CD14-positive monocyte (primary cell): ENCODE measurements around the gene NOX3. TPM values are rescaled to one million over a fixed set of nuclear protein-coding genes. Genes with fewer than 3 reads are reported as not detected.
"Not testable (repeated sequence)": the region's sequence is repeated elsewhere in the genome, so short reads cannot be mapped to it uniquely, and the experiment has no call there.

Experiments used
- DNase-seq, 3 donors: peaks; one replicate each; pipeline ENCODE4 v3.0.0-alpha.2; 2011 to 2022
- H2AFZ ChIP-seq: 2 replicates; pipeline ENCODE4 v1.6.0; 2012; ENCODE audit warnings: mild to moderate bottlenecking, low read depth, low read length, inconsistent platforms; ENCODE audit not compliant: insufficient read depth, poor library complexity, severe bottlenecking
- H3K27ac ChIP-seq, 2 donors: 1 replicate in 1 of 2; 2 replicates in 1 of 2; pipeline ENCODE4 v1.5.1; 2012 to 2013; ENCODE audit warnings: low read length in 2 of 2, control low read depth in 1 of 2, inconsistent platforms in 1 of 2, low read depth in 1 of 2, mild to moderate bottlenecking in 1 of 2
- H3K27me3 ChIP-seq, 2 donors: one replicate each; pipeline versions ENCODE4 v1.6.0 to v1.6.1; 2011 to 2013; ENCODE audit warnings: low read length in 2 of 2; ENCODE audit not compliant: control insufficient read depth in 2 of 2, insufficient read depth in 2 of 2
- H3K36me3 ChIP-seq, 2 donors: replicated peaks in 1 of 2; 1 replicate in 1 of 2; 2 replicates in 1 of 2; pipeline versions ENCODE4 v1.5.1 to v1.6.1; 2012 to 2013; ENCODE audit warnings: low read length in 2 of 2, control low read depth in 1 of 2, inconsistent platforms in 1 of 2, mild to moderate bottlenecking in 1 of 2; ENCODE audit not compliant: insufficient read depth in 2 of 2, control insufficient read depth in 1 of 2
- H3K4me1 ChIP-seq, 2 donors: 1 replicate in 1 of 2; 2 replicates in 1 of 2; pipeline versions ENCODE4 v1.5.1 to v1.6.1; 2012 to 2013; ENCODE audit warnings: low read length in 2 of 2, control low read depth in 1 of 2, inconsistent platforms in 1 of 2, mild to moderate bottlenecking in 1 of 2, moderate library complexity in 1 of 2; ENCODE audit not compliant: insufficient read depth in 2 of 2, control insufficient read depth in 1 of 2
- H3K4me2 ChIP-seq: replicated peaks from 2 replicates; pipeline ENCODE3; 2012; ENCODE audit warnings: low read length, moderate library complexity, mild to moderate bottlenecking; ENCODE audit not compliant: poor library complexity, severe bottlenecking; ENCODE audit errors: extremely low read depth
- H3K4me3 ChIP-seq, 3 experiments: fragments of 200-600 bp in 1 of 3; sonication (generic) in 1 of 3; replicated peaks in 1 of 3; 1 replicate in 2 of 3; 2 replicates in 1 of 3; pipeline ENCODE4 v1.5.1; 2011 to 2013; ENCODE audit warnings: low read length in 3 of 3, mild to moderate bottlenecking in 3 of 3, control low read depth in 2 of 3, low read depth in 2 of 3, inconsistent platforms in 1 of 3, moderate library complexity in 1 of 3
- H3K79me2 ChIP-seq: 2 replicates; pipeline ENCODE4 v1.6.0; 2012; ENCODE audit warnings: mild to moderate bottlenecking, control low read depth, inconsistent platforms, low read length, moderate library complexity; ENCODE audit not compliant: insufficient read depth
- H3K9ac ChIP-seq: 2 replicates; pipeline ENCODE4 v1.6.0; 2017; ENCODE audit warnings: low read length, mild to moderate bottlenecking; ENCODE audit not compliant: insufficient read depth, poor library complexity, severe bottlenecking
- H3K9me3 ChIP-seq, 2 donors: replicated peaks in 1 of 2; 1 replicate in 1 of 2; 2 replicates in 1 of 2; pipeline versions ENCODE4 v1.5.1 to v1.6.1; 2012 to 2013; ENCODE audit warnings: low read length in 2 of 2, control low read depth in 1 of 2; ENCODE audit not compliant: control insufficient read depth in 1 of 2, insufficient read depth in 1 of 2
- H4K20me1 ChIP-seq: 2 replicates; pipeline ENCODE4 v1.6.0; 2012; ENCODE audit warnings: mild to moderate bottlenecking, low read length, control low read depth, moderate library complexity; ENCODE audit not compliant: insufficient read depth
- H3K27ac Mint-ChIP-seq, 7 donors: one replicate each; pipeline ENCODE4 v1.8.0; 2020; ENCODE audit warnings: mild to moderate bottlenecking in 7 of 7, mixed read lengths in 7 of 7, moderate library complexity in 6 of 7, inconsistent platforms in 2 of 7
- H3K27me3 Mint-ChIP-seq, 3 donors: one replicate each; pipeline ENCODE4 v1.8.0; 2021 to 2022; ENCODE audit warnings: low read depth in 3 of 3, mild to moderate bottlenecking in 3 of 3, mixed read lengths in 3 of 3, moderate library complexity in 3 of 3, inconsistent platforms in 1 of 3
- H3K36me3 Mint-ChIP-seq, 2 donors: one replicate each; pipeline ENCODE4 v1.8.0; 2020; ENCODE audit warnings: mixed read lengths in 2 of 2, inconsistent platforms in 1 of 2, mild to moderate bottlenecking in 1 of 2
- H3K4me1 Mint-ChIP-seq: one replicate; pipeline ENCODE4 v1.8.0; 2020; ENCODE audit warnings: mild to moderate bottlenecking, mixed read lengths
- H3K4me3 Mint-ChIP-seq, 2 donors: one replicate each; pipeline ENCODE4 v1.8.0; 2020; ENCODE audit warnings: mild to moderate bottlenecking in 2 of 2, mixed read lengths in 2 of 2, moderate library complexity in 1 of 2
- H3K9me3 Mint-ChIP-seq, 7 donors: one replicate each; pipeline ENCODE4 v1.8.0; 2020 to 2022; ENCODE audit warnings: mixed read lengths in 7 of 7, mild to moderate bottlenecking in 6 of 7, moderate library complexity in 6 of 7, inconsistent platforms in 2 of 7
- WGBS: methylation state at CpG from one replicate; pipeline ENCODE4 v1.1.5; 2013; ENCODE audit warnings: missing lambda C conversion rate; ENCODE audit not compliant: insufficient coverage; 5-methylcytosine and 5-hydroxymethylcytosine counted together
- intact Hi-C, 2 donors: fragments of 100-400 bp; cut with micrococcal nuclease; formaldehyde crosslinking; loops; one replicate each; pipeline versions ENCODE4 v1.15.0 to v1.15.1; 2023
- polyA plus RNA-seq, 3 donors: library from polyadenylated mRNA; depleted of rRNA in 1 of 3; unstranded in 2 of 3; stranded (reverse) in 1 of 3; fragments of 300-500 nt in 2 of 3; fragments of >200 nt in 1 of 3; fragmentation: Illumina TruSeq in 2 of 3; gene quantifications; 1 replicate in 2 of 3; 2 replicates in 1 of 3; pipeline ENCODE4 v1.2.3, GENCODE V29; 2012 to 2021
- TF ChIP-seq, protein P1 (sequence below): fragments of 200-600 bp; IDR thresholded peaks from one replicate; pipeline ENCODE4 v1.8.0; 2022; ENCODE audit warnings: antibody characterized with exemption, mild to moderate bottlenecking

The NOX3 gene
- polyA plus RNA-seq, 3 donors: not detected

DNA sequence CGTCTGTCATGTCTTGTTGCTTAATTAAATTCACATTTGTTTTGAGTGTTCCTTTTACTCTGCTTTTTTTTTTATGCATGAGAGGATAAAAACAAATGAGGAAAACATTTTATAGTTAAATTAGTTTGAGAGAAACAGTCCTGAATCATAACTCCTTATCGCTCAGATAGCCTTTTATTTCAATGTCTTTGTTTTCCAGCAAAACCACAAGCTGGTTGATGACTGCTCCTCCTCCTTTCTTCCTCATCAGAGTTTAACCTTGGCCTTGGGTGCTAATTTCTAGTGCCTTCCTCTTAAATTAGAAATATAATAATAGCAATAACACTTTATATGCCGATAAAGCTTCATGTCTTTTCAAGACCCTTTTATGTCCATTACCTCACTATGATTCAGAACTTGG lies 3.1 kb downstream of the NOX3 start:
- no peak overlapping the region for H2AFZ ChIP-seq
- no peak overlapping the region for H3K27ac ChIP-seq
- H3K9me3 ChIP-seq: no peaks in the 10 kb centered on the region
- DNase-seq: no peak
- Mint-ChIP-seq H3K27ac (no peak overlapping the region), H3K4me3 (no peak overlapping the region), H3K36me3 (no peaks in the 10 kb centered on the region), H3K9me3 (no peaks in the 10 kb centered on the region), H3K27me3 (peaks cover 5 to 8% (median 8%) of the 10 kb centered on the region in 3 donors), H3K4me1 (peaks cover 6% of the 10 kb centered on the region)
- no peaks in the 10 kb centered on the region for H3K79me2 ChIP-seq
- WGBS: no CpG with 5 or more reads among the region's 3 CpGs
- H3K9ac ChIP-seq: no peak overlapping the region
- no peaks in the 10 kb centered on the region for H3K27me3 ChIP-seq
- no peak overlapping the region for H3K4me3 ChIP-seq
- TF ChIP-seq, protein P1, sequence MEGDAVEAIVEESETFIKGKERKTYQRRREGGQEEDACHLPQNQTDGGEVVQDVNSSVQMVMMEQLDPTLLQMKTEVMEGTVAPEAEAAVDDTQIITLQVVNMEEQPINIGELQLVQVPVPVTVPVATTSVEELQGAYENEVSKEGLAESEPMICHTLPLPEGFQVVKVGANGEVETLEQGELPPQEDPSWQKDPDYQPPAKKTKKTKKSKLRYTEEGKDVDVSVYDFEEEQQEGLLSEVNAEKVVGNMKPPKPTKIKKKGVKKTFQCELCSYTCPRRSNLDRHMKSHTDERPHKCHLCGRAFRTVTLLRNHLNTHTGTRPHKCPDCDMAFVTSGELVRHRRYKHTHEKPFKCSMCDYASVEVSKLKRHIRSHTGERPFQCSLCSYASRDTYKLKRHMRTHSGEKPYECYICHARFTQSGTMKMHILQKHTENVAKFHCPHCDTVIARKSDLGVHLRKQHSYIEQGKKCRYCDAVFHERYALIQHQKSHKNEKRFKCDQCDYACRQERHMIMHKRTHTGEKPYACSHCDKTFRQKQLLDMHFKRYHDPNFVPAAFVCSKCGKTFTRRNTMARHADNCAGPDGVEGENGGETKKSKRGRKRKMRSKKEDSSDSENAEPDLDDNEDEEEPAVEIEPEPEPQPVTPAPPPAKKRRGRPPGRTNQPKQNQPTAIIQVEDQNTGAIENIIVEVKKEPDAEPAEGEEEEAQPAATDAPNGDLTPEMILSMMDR: no peak
- H3K4me2 ChIP-seq: no peak overlapping the region
- intact Hi-C loops: no loop called here
- no peaks in the 10 kb centered on the region for H3K4me1 ChIP-seq
- no peaks in the 10 kb centered on the region for H3K36me3 ChIP-seq
- no peaks in the 10 kb centered on the region for H4K20me1 ChIP-seq

DNA sequence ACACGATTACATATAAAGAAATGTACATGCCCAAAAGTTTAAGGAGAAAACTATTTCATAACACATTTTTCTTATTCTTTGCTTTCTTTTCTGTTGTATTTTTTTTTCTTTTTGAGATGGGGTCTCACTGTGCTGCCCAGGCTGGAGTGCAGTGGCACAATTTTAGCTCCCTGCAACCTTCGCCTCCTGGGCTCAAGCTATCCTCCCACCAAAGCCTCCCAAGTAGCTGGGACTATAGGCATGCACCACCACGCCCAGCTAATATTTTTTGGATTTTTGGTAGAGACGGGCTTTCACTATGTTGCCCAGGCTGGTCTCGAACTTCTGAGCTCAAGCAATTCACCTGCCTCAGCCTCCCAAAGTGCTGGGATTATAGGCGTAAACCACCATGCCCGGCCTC lies 4.1 kb downstream of the NOX3 start:
- H3K27me3 ChIP-seq, H3K27ac ChIP-seq, H4K20me1 ChIP-seq, H3K9me3 ChIP-seq, H3K27ac Mint-ChIP-seq, H3K4me2 ChIP-seq, H3K27me3 Mint-ChIP-seq, H3K4me3 ChIP-seq, H3K79me2 ChIP-seq, DNase-seq, H3K36me3 ChIP-seq, H3K9me3 Mint-ChIP-seq, H3K4me1 Mint-ChIP-seq, H3K4me3 Mint-ChIP-seq, H3K36me3 Mint-ChIP-seq, H3K4me1 ChIP-seq, H2AFZ ChIP-seq, H3K9ac ChIP-seq, intact Hi-C loops: not testable (repeated sequence)
- WGBS: no CpG with 5 or more reads among the region's 7 CpGs
